Esophagus muscularis mucosa (tissue), 3 donors: ENCODE results near the gene AMIGO3.
"Not testable (repeated sequence)": the region's sequence is repeated elsewhere in the genome, so short reads cannot be mapped to it uniquely, and the experiment has no call there.

Experiments used
- POLR2A ChIP-seq: fragments of 450-650 bp; IDR thresholded peaks from one replicate; pipeline ENCODE4 v1.6.1; 2017; ENCODE audit warnings: antibody characterized with exemption, moderate library complexity, mild to moderate bottlenecking, low read depth
- POLR2AphosphoS5 ChIP-seq, 2 donors: sonication (generic); formaldehyde crosslinking; IDR thresholded peaks; one replicate each; pipeline ENCODE4 v1.6.1; 2017; ENCODE audit warnings: antibody characterized with exemption in 2 of 2
- TF ChIP-seq, protein P1 (sequence below), 3 experiments: fragments of 200-600 bp in 2 of 3; fragments of 450-650 bp in 1 of 3; sonication (generic) in 2 of 3; IDR thresholded peaks; one replicate each; pipeline ENCODE4 v1.5.1; 2017 to 2019; ENCODE audit warnings: antibody characterized with exemption in 3 of 3, mild to moderate bottlenecking in 2 of 3, moderate library complexity in 1 of 3

DNA sequence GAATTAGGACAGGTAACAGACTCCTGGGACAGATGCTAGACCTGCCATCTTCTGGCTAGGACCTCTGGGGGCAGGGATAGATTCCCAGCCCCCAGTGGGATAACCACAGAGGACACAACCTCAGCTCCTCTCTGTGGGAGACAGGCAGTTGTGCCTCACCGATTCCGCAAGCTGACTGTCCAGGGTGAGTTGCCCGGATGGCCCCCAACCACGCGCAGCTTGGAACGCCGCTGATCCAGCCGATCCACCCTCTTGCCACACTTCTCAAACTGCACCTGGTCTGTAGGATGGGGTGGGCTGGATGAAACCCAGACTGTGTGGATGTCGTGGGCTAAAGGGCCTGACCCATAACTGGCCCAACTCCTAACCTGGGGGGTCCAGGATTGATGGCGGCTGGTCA lies 34.4 kb downstream of the AMIGO3 start:
- TF ChIP-seq, protein P1, sequence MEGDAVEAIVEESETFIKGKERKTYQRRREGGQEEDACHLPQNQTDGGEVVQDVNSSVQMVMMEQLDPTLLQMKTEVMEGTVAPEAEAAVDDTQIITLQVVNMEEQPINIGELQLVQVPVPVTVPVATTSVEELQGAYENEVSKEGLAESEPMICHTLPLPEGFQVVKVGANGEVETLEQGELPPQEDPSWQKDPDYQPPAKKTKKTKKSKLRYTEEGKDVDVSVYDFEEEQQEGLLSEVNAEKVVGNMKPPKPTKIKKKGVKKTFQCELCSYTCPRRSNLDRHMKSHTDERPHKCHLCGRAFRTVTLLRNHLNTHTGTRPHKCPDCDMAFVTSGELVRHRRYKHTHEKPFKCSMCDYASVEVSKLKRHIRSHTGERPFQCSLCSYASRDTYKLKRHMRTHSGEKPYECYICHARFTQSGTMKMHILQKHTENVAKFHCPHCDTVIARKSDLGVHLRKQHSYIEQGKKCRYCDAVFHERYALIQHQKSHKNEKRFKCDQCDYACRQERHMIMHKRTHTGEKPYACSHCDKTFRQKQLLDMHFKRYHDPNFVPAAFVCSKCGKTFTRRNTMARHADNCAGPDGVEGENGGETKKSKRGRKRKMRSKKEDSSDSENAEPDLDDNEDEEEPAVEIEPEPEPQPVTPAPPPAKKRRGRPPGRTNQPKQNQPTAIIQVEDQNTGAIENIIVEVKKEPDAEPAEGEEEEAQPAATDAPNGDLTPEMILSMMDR (IDR thresholded peaks at IDR 0.05): not testable (repeated sequence)
- TF ChIP-seq POLR2A; POLR2AphosphoS5 (IDR thresholded peaks at IDR 0.05): not testable (repeated sequence)
